ENCODE results near the gene SLC5A10.

Gene SLC5A10

DNA sequence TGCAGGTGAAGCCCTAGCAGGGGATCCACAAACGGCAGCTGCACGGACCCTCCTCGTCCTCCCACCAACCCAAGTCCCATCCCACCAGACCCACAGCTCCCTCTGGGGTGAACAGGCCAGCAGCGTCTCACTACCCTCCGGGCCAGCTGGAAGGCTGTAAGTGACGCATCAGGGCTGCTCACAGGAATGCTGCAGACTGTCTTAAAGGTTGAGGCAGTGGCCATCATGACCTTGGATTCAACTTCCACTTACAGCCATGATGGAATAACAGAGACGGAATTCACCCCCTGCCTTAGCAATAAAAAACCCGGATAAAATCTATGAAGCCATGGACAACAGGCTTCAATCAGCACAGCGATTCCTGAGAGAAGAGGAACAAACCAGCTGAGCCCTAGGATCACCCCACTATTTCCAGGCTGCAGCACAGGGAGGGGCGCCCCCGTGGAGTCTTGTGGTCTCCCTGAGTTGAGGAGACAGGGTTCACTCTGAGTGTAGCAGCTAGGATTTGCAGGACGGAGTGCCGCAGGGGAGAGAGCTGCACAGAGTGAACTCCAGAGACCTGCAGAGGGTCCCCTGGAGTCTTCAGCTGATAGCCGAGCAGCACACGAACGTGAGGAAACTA lies 42.1 kb downstream of the SLC5A10 start:
- no CpG with 5 or more reads among the region's 16 CpGs for WGBS (ENCODE audit: insufficient coverage, insufficient read length)
- H3K4me1 ChIP-seq (ENCODE audit: control insufficient read depth, insufficient read depth, low read length): no peaks in the 10 kb centered on the region; the same call in 1 of the 2 replicates
- H3K27ac ChIP-seq (ENCODE audit: low read length): no peak overlapping the region

DNA sequence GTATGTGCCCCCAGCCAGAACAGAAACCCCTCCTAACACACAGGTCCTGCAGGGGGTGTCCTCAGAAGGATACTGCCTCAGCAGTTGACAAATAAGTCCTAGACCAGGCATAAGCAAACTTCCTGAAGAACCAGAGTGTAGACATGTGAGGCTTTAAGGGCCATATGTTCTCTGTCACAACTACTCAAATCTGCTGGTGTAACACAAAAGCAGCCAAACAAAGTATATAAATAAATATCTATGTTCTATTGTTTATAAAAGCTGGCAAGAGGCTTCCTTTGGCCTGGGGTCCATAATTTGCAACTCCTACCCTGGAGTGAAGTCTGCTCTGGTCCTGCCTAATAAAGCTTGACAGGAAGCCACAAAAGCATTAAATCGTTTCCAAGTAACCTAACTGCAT lies 42.7 kb downstream of the SLC5A10 start:
- DNase-seq (ENCODE audit: low read depth, low spot score): no peak
- no peaks in the 10 kb centered on the region for H3K9me3 ChIP-seq (ENCODE audit: control insufficient read depth, insufficient read depth, low read length)
- H3K27me3 ChIP-seq (ENCODE audit: control insufficient read depth, insufficient read depth, low read length): no peaks in the 10 kb centered on the region
- H3K27ac ChIP-seq (ENCODE audit: low read length): no peak overlapping the region
- no peaks in the 10 kb centered on the region; the same call in 1 of the 2 replicates for H3K4me1 ChIP-seq (ENCODE audit: control insufficient read depth, insufficient read depth, low read length)
- peaks cover 4% of the 10 kb centered on the region; the same call in 1 of the 2 replicates for H3K36me3 ChIP-seq (ENCODE audit: control insufficient read depth, insufficient read depth, low read length)
- no CpG with 5 or more reads among the region's 1 CpG for WGBS (ENCODE audit: insufficient coverage, insufficient read length)
- H3K4me3 ChIP-seq (ENCODE audit: low read length): no peak overlapping the region

More for the DNA sequence above, 42.1 kb downstream of the SLC5A10 start:
- H3K27me3 ChIP-seq (ENCODE audit: control insufficient read depth, insufficient read depth, low read length): no peaks in the 10 kb centered on the region
- peaks cover 4% of the 10 kb centered on the region; the same call in 1 of the 2 replicates for H3K36me3 ChIP-seq (ENCODE audit: control insufficient read depth, insufficient read depth, low read length)
- no peak for DNase-seq (ENCODE audit: low read depth, low spot score)
- no peak overlapping the region; the same call in 1 of the 2 replicates for H3K4me3 ChIP-seq (ENCODE audit: low read length)
- H3K9me3 ChIP-seq (ENCODE audit: control insufficient read depth, insufficient read depth, low read length): no peaks in the 10 kb centered on the region

DNA sequence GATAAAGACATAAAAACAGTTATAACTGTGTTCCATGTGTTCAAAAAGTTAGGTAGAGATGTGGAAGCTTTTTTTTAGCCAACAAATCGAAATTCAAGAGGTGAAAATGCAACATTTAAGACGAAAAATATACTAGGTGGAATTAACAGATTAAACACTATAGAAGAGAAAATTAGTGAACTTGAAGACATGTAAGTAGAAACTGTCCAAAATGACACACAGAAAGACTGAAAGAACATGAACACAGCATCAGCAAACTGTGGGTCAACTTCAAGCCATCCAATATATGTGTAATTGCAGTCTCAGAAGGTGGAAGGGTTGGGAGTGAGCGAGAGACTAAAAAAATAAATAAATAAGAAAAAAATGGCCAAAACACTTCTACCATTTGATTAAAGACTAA lies 43.3 kb downstream of the SLC5A10 start:
- peaks cover 4% of the 10 kb centered on the region; the same call in 1 of the 2 replicates for H3K36me3 ChIP-seq (ENCODE audit: control insufficient read depth, insufficient read depth, low read length)
- WGBS (ENCODE audit: insufficient coverage, insufficient read length): no CpG with 5 or more reads among the region's 3 CpGs

DNA sequence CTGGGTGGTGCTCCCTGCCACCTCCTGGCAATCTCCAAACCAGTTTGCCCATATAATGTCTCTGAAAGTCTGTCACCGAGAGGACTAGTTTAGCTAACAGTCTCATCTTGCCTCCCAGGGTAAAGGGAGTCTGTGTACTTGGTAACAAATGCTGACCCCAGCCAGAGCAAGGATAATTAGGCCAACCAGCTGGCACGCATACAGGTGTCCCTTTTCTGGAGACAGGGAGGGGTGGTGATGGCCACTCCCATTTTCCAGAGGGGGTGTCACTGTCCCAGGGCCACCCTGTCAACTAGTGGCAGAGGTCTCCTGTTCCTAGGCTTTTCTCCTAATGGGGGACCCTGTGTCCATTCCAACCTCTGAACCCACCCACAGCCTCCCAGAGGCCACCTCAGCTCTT lies 44.5 kb downstream of the SLC5A10 start:
- H3K4me1 ChIP-seq (ENCODE audit: control insufficient read depth, insufficient read depth, low read length): no peaks in the 10 kb centered on the region; the same call in 1 of the 2 replicates
- DNase-seq (ENCODE audit: low read depth, low spot score): no peak
- H3K36me3 ChIP-seq (ENCODE audit: control insufficient read depth, insufficient read depth, low read length): peaks cover 6% of the 10 kb centered on the region
- no peak overlapping the region for H3K27ac ChIP-seq (ENCODE audit: low read length)
- H3K4me3 ChIP-seq (ENCODE audit: low read length): no peak overlapping the region
- H3K27me3 ChIP-seq (ENCODE audit: control insufficient read depth, insufficient read depth, low read length): no peaks in the 10 kb centered on the region
- no peaks in the 10 kb centered on the region for H3K9me3 ChIP-seq (ENCODE audit: control insufficient read depth, insufficient read depth, low read length)
- WGBS (ENCODE audit: insufficient coverage, insufficient read length): no CpG with 5 or more reads among the region's 2 CpGs

More for the DNA sequence above, 43.3 kb downstream of the SLC5A10 start:
- no peak for DNase-seq (ENCODE audit: low read depth, low spot score)
- no peaks in the 10 kb centered on the region for H3K9me3 ChIP-seq (ENCODE audit: control insufficient read depth, insufficient read depth, low read length)
- H3K27me3 ChIP-seq (ENCODE audit: control insufficient read depth, insufficient read depth, low read length): no peaks in the 10 kb centered on the region
- no peaks in the 10 kb centered on the region; the same call in 1 of the 2 replicates for H3K4me1 ChIP-seq (ENCODE audit: control insufficient read depth, insufficient read depth, low read length)
- no peak overlapping the region for H3K4me3 ChIP-seq (ENCODE audit: low read length)
- H3K27ac ChIP-seq (ENCODE audit: low read length): no peak overlapping the region

DNA sequence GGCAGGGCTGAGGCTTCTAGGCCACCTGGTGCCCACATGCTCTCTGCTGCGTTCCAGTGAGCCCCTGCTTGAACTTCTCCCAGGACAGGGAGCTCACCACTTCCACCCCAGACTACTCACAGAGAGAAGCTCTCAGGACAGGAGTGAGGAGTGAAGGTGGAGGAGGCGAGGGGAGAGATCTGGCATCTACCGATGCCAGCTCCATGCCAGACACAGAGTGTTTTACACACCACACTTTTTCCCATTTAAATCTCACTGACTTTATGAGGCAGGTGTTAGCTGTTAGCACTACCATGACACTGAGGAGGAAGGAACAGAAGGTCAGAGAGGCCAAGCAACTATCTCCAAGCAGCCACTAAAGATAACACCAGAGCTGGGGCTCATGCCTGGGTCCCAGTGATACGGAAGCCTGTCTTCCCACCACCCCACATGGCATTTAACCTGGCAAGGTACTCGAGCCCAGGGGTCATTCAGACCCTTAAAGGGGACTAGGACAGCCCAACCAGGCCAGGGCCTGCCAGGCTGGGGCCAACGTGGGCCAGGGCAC lies 45.8 kb downstream of the SLC5A10 start:
- H3K36me3 ChIP-seq (ENCODE audit: control insufficient read depth, insufficient read depth, low read length): peaks cover 5% of the 10 kb centered on the region

DNA sequence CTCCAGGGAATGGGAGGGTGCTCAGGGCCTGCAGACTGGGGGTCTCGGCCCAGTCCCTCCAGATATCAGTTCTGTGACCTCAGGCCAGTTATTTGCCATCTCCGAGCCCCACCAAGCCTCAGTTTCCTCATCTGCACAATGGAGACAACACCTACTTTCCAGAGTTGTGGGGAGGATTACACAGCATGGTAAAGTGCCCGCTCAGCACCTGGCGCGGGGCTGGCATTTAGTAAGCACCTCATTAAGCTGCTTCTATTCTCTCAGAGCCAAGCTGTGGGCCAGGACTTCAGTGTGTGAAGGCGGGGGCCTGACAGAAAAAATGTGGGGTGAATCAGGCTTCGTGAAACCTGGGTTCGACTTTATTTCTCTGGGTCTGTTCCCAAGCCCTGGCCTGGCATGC lies 47.4 kb downstream of the SLC5A10 start:
- no peaks in the 10 kb centered on the region for H3K4me1 ChIP-seq (ENCODE audit: control insufficient read depth, insufficient read depth, low read length)

More for the DNA sequence above, 45.8 kb downstream of the SLC5A10 start:
- no CpG with 5 or more reads among the region's 6 CpGs for WGBS (ENCODE audit: insufficient coverage, insufficient read length)
- Histone ChIP-seq H3K27ac (ENCODE audit: low read length) (no peak overlapping the region), H3K9me3 (ENCODE audit: control insufficient read depth, insufficient read depth, low read length) (no peaks in the 10 kb centered on the region), H3K27me3 (ENCODE audit: control insufficient read depth, insufficient read depth, low read length) (no peaks in the 10 kb centered on the region), H3K4me3 (ENCODE audit: low read length) (no peak overlapping the region), H3K4me1 (ENCODE audit: control insufficient read depth, insufficient read depth, low read length) (no peaks in the 10 kb centered on the region)
- no peak for DNase-seq (ENCODE audit: low read depth, low spot score)

DNA sequence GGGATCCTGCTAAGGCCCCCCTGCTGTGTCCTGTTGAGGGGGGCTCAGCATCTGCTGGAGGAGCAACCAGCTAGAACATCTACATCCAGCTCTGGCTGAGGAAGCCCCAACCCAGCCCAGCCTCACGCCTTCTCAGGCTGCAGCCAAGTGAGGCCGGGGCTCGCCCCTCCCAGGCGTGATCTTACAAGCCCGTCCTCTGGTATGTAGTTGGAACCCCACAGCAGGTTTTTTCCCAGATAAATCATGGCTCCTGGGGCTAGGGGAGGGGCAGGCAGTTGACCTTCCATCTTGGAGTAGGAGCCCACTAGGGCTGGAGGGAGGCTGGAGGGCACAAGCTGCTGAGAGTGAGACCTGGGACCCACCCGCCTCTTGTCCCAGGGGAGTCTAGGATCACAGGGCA lies 47.9 kb downstream of the SLC5A10 start:
- WGBS (ENCODE audit: insufficient coverage, insufficient read length): no CpG with 5 or more reads among the region's 6 CpGs
- no peak for DNase-seq (ENCODE audit: low read depth, low spot score)

More for the DNA sequence above, 47.4 kb downstream of the SLC5A10 start:
- no peaks in the 10 kb centered on the region for H3K9me3 ChIP-seq (ENCODE audit: control insufficient read depth, insufficient read depth, low read length)
- H3K27ac ChIP-seq (ENCODE audit: low read length): no peak overlapping the region
- no peak overlapping the region for H3K4me3 ChIP-seq (ENCODE audit: low read length)
- no peaks in the 10 kb centered on the region for H3K27me3 ChIP-seq (ENCODE audit: control insufficient read depth, insufficient read depth, low read length)
- no CpG with 5 or more reads among the region's 8 CpGs for WGBS (ENCODE audit: insufficient coverage, insufficient read length)
- DNase-seq (ENCODE audit: low read depth, low spot score): no peak
- peaks cover 5% of the 10 kb centered on the region for H3K36me3 ChIP-seq (ENCODE audit: control insufficient read depth, insufficient read depth, low read length)

DNA sequence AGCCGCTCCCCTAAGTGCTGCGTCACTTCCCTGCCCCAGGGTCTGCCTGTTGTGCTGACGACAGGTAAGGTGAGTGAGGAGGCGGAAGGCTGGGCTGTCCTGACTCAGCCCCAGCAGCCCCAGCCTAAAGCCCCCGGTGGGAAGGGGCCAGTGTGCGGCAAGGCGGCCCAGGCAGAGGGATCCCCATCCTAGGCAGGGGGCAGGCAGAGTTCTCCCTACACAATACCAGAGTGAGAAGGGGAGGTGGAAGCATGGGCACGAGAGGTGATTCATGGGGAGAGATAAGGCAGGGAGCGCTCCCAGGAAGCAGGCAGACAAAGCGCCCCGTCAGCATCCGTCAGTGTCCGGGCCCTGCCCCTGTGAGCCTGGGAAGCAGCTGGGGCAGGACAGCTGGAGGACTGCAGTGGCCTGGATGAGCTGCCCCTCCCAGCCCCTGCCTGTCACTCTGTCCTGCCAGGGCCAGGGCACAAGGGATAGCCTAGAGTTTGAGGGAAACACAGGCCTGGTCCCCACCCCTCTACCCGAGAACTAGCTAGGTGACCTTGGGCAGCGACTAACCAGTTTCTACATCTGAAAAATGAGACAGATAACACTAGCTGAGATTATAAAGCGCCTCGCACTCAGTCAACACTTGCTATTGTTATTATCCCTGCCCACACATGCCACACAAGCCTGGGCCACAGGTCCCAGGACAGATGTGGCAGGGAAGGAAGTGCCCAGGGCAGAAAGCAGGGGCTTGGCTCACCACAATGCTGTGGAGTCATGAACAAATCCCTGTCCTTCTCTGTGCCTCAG lies 48.8 kb downstream of the SLC5A10 start:
- no peak overlapping the region for H3K27ac ChIP-seq (ENCODE audit: low read length)
- DNase-seq (ENCODE audit: low read depth, low spot score): no peak

More for the DNA sequence above, 47.9 kb downstream of the SLC5A10 start:
- Histone ChIP-seq H3K27me3 (ENCODE audit: control insufficient read depth, insufficient read depth, low read length) (no peaks in the 10 kb centered on the region), H3K4me1 (ENCODE audit: control insufficient read depth, insufficient read depth, low read length) (peaks cover 2% of the 10 kb centered on the region), H3K4me3 (ENCODE audit: low read length) (no peak overlapping the region), H3K36me3 (ENCODE audit: control insufficient read depth, insufficient read depth, low read length) (peaks cover 5% of the 10 kb centered on the region), H3K27ac (ENCODE audit: low read length) (no peak overlapping the region), H3K9me3 (ENCODE audit: control insufficient read depth, insufficient read depth, low read length) (no peaks in the 10 kb centered on the region)

DNA sequence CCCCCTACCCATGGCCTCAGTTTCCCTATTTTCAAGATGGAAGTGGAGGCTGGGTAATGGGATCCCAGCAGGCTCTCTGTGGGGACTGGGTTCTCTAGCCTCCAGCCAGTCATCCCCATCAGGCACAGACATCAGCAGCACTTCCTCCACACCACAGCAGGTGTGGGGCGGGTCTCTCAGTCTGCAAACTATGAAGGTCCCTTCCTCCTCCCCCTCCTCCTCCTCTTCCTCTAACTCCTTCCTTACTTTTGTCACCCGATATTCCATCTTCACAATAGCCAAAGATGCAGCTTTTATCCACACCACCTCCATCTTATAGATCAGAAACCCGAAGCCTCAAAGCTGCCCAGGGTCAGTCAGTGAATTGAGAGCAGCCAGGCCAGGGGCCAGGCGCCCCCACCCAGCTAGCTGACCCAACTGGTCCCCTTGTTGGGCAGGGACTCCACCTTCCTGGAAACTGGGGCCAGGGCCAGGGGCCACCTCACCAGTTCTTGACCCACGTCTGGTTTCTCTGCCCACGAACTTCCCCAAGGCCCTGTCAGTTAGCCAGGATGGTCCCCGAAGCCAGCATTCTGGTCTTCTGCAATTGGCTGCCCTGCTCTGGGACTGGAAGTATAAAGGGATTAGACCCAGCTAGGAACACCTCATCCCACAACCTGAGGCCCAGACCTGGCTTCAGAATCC lies 50.1 kb downstream of the SLC5A10 start:
- Histone ChIP-seq H3K4me3 (ENCODE audit: low read length) (no peak overlapping the region), H3K27ac (ENCODE audit: low read length) (no peak overlapping the region), H3K4me1 (ENCODE audit: control insufficient read depth, insufficient read depth, low read length) (peaks cover 6% of the 10 kb centered on the region), H3K9me3 (ENCODE audit: control insufficient read depth, insufficient read depth, low read length) (no peaks in the 10 kb centered on the region), H3K27me3 (ENCODE audit: control insufficient read depth, insufficient read depth, low read length) (no peaks in the 10 kb centered on the region), H3K36me3 (ENCODE audit: control insufficient read depth, insufficient read depth, low read length) (peaks cover 5% of the 10 kb centered on the region; the same call in 1 of the 2 replicates)
- DNase-seq (ENCODE audit: low read depth, low spot score): no peak
- 100% methylated on average over 1 of the region's 7 CpGs for WGBS (ENCODE audit: insufficient coverage, insufficient read length)

More for the DNA sequence above, 48.8 kb downstream of the SLC5A10 start:
- H3K4me3 ChIP-seq (ENCODE audit: low read length): no peak overlapping the region
- H3K27me3 ChIP-seq (ENCODE audit: control insufficient read depth, insufficient read depth, low read length): no peaks in the 10 kb centered on the region
- WGBS (ENCODE audit: insufficient coverage, insufficient read length): no CpG with 5 or more reads among the region's 17 CpGs
- peaks cover 6% of the 10 kb centered on the region for H3K4me1 ChIP-seq (ENCODE audit: control insufficient read depth, insufficient read depth, low read length)
- H3K36me3 ChIP-seq (ENCODE audit: control insufficient read depth, insufficient read depth, low read length): peaks cover 5% of the 10 kb centered on the region
- H3K9me3 ChIP-seq (ENCODE audit: control insufficient read depth, insufficient read depth, low read length): no peaks in the 10 kb centered on the region

Data from iPS DF 6.9 (cell line).